GM12874 (cell line): ENCODE results near the gene CFAP157.

Experiments
- TF ChIP-seq, protein P1 (sequence below): IDR thresholded peaks from 2 replicates; pipeline ENCODE4 v1.5.1; 2011; ENCODE audit warnings: low read depth, mild to moderate bottlenecking, control low read depth, low read length, moderate library complexity; ENCODE audit not compliant: insufficient read depth

The CFAP157 gene

DNA sequence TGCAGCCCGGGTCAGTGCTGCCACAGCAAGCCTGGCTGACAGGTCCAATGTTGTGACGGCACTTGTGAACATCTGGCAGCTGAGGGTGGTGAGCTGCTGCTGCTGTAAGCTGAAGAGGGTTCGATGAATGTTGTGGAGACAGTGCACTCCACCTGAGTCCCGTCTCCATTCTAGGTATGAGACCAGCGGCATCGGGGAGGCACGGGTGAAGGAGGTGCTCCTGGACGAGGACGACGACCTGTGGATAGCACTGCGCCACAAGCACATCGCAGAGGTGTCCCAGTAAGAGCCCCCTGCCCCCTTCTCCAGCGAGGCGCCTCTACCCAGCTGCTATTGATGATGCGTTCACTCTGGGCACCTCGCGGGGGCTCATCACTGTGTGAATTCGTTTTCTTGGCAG is 38.9 kb upstream of the CFAP157 start:
- TF ChIP-seq, protein P1, sequence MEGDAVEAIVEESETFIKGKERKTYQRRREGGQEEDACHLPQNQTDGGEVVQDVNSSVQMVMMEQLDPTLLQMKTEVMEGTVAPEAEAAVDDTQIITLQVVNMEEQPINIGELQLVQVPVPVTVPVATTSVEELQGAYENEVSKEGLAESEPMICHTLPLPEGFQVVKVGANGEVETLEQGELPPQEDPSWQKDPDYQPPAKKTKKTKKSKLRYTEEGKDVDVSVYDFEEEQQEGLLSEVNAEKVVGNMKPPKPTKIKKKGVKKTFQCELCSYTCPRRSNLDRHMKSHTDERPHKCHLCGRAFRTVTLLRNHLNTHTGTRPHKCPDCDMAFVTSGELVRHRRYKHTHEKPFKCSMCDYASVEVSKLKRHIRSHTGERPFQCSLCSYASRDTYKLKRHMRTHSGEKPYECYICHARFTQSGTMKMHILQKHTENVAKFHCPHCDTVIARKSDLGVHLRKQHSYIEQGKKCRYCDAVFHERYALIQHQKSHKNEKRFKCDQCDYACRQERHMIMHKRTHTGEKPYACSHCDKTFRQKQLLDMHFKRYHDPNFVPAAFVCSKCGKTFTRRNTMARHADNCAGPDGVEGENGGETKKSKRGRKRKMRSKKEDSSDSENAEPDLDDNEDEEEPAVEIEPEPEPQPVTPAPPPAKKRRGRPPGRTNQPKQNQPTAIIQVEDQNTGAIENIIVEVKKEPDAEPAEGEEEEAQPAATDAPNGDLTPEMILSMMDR = no peak

DNA sequence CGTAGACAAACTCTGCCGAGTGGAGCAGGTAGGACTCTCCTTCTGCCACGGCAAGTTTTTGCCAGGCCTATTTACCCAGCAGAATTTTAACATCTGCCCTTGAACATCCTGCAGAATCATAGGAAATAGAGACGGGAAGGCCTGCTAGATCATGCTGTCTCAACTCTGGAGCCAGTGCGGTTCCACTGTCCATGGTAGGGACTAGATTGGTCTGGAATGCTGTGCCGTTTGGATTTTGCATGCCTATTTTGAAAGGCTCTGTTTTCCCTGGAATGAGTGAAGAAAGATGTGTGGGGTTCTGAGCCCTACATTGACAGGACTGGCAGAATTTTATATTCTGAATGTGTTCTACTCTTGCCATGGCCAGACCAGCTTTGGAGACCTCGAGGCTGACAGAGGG is 33.6 kb upstream of the CFAP157 start:
- TF ChIP-seq, protein P1 = no peak

DNA sequence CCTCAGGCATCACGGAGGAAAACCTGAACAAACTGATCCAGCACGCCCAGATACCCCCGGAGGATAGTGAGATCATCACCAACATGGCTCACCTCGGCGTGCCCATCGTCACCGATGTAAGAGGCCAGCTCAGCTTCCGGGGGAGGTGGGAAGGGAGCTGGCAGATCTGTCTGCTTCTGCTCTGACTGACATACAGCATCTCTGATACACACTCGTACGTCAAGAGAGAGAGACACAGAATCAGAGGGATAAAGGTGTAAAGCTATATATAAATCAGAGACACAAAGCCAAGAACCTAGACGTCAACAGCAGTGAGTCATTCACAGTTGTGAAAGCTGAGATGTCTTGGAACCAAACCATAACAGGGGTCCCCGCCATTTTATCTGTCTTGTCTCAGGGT is 30.1 kb upstream of the CFAP157 start:
- TF ChIP-seq, protein P1 = no peak

DNA sequence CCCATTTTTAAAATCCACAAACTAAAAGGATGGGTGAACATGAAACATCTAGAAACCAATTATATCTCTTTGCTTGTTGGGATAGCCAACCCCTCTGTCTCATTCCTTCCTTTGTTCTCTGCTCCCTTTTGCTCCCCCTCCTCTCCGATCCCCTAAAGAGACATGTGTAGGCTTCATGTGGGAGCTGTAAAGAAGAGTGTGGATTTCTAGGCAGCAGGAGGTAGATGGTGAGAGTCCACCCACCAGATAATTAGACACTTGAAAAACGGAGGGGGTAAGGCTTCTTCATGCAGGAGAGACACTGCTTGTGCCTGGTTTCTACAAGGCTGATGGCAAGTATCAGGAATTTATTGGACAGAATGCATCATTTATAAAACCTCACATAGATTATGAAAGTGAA is 27.3 kb upstream of the CFAP157 start:
- TF ChIP-seq, protein P1 = no peak

DNA sequence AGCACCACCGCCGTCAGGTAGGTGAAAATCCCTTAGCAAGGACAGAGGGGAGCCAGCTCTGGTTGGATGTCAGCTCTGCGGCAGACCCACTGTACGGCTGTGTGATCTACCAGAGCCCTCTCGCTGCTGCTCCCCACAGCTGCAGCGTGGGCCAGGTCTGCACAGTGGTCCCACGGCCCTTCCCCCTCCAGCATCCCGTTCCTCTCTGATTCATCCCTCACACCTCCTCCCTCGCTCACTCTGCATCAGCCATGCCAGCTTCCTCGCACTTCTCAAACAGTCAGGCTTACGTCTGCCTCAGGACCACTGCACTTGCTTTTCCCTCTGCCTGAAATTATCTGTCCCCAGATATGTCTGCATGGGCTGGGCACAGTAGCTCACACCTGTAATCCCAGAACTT is 26.6 kb upstream of the CFAP157 start:
- TF ChIP-seq, protein P1 = no peak

DNA sequence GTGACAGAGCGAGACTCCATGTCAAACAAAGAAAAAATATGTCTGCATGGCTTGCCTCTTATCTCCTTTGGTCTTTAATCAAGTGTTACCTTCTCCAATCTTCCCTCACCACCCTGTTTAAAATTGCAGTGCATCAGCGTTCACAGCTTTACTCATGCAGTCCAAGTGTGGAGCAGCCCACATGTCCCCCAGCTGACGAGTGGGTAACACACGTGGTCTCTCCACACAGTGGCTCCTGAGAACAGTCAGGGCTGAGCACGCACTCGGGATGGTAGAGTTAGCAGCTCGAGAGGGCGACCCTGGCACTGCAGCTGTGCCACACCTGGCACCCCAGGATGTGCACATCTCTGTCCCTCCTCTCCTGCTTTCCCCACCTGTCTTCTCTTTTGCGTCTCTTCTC is 25.9 kb upstream of the CFAP157 start:
- TF ChIP-seq, protein P1 = no peak

DNA sequence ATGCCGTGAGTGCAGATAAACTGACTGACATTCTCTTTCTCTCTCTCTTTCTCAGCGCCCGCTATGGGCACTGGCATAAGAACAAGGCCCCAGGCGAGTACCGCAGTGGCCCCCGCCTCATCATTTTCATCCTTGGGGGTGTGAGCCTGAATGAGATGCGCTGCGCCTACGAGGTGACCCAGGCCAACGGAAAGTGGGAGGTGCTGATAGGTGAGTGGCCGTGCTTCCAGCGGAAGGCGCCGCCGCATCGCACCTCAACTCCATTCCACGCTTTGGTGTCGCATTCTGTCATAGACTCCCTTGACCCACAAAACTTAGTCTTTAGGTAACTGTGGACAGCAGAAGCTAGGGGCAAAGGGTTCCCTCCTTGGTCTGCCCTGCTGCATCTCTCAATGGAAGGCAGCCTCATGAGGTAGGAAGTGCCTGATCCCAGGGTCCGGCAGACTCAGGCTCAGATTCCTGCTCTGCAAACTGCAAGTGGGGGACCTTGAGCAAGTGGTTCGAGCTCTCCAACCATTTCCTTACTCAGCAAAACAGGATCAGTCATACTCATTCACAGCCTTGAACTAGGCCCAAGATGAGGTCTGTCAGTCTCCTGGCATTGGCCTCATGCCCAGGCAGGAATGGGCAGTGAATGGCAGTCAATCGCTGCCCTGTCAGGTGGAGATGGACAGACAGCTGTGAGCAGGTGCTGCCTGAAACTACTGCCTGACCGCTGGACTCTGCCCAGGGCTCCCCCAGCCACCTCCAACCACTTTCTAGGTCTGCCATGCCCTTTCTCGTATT is 24.2 kb upstream of the CFAP157 start:
- TF ChIP-seq, protein P1 = no peak
